Activated naive CD4-positive, alpha-beta T cell treated with anti-CD3 and anti-CD28 coated beads, Interleukin-2, amount 50 U/mL, for 72 hours (primary cell): ENCODE results near the gene PPP2CA. TPM values are rescaled to one million over a fixed set of nuclear protein-coding genes. Genes with fewer than 3 reads are reported as not detected.

Source experiments
- ATAC-seq, 2 donors: fragments of 150-1000 bp; cut with Tn5 transposase; 2 replicates each; pipeline ENCODE4 v1.10.0; 2021; ENCODE audit warnings: mild to moderate bottlenecking in 2 of 2, moderate library complexity in 2 of 2
- DNase-seq, 2 donors: peaks; one replicate each; pipeline ENCODE4 v3.0.0; 2021 to 2022; ENCODE audit warnings: low spot score in 2 of 2
- H3K27ac Mint-ChIP-seq, 2 donors: one replicate each; pipeline ENCODE4 v1.8.0; 2022; ENCODE audit warnings: mild to moderate bottlenecking in 2 of 2, mixed read lengths in 2 of 2
- H3K36me3 Mint-ChIP-seq, 2 donors: one replicate each; pipeline ENCODE4 v1.8.0; 2022; ENCODE audit warnings: mixed read lengths in 2 of 2
- H3K9me3 Mint-ChIP-seq, 2 donors: one replicate each; pipeline ENCODE4 v1.8.0; 2022; ENCODE audit warnings: mixed read lengths in 2 of 2
- total RNA-seq, 2 donors: library from RNA; stranded (reverse); gene quantifications; one replicate each; pipeline ENCODE4 v1.2.3, GENCODE V29; 2022

PPP2CA gene
- total RNA-seq, 2 donors from 2014 or later: 133 to 148 TPM

DNA sequence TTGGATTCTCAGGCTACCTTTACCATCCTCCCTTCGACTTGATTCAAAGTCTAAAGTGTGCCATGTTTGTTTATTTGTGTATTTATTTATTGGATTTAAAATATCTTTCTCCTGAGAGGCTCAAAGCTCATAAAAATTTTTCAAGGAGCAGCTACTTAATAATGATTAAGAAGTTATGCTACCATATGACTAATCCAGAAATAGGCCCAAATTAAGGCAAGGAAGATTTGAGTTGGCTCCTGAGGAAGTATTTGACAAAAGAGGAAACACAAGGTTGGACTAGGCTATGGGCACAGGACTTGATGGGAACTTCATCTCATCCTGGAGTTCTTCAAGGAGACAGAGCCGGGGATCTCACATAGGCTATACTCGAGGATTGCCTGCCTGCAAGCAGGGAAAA is 22.4 kb upstream of the PPP2CA start:
- no peaks in the 10 kb centered on the region for H3K9me3 Mint-ChIP-seq
- no peak overlapping the region for H3K27ac Mint-ChIP-seq
- no peaks in the 10 kb centered on the region for H3K36me3 Mint-ChIP-seq
- ATAC-seq (no peak), DNase-seq (no peak)

DNA sequence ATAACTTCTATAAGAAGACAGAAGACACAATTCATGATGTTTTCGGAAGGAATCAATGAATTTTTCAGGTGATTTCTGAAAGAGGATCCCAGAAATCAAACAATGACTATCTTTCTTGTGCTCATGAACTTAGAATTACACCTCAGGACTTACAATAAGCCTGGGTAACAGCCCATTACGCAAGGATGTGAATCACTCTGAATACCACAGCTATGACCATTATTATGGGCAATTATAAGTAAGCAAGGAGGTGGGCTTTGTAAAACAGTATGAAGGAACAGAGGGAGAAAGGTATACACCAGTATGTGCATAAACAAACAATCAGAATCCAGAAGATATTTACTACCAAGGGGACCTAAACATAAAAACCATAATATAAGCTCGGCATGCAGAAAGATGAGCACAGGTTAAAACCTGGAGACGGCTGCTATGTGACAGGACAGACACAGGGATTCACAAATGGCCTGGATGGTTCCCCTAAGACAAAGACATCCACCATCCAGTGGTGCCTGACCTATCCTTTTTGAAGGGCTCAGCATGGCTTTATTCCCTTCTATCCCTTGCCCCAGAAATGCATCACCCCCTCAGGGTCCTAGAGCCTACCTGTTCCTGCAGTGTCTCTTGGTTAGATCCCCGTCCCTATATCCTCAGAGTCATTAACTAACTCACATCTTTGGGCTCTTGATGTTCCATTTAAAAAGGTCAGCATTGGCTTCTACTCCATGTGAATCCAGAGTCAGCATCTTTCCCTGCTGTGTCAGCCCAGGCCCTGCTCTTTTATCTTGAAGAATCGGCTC is 21.8 kb upstream of the PPP2CA start:
- no peak for DNase-seq
- Mint-ChIP-seq H3K36me3 (no peaks in the 10 kb centered on the region), H3K9me3 (no peaks in the 10 kb centered on the region), H3K27ac (no peak overlapping the region)
- ATAC-seq: no peak

GRCh38 chr5:134246771-134247427 is 21.0 kb upstream of the PPP2CA start:
- Mint-ChIP-seq H3K27ac (no peak overlapping the region), H3K9me3 (no peaks in the 10 kb centered on the region), H3K36me3 (no peaks in the 10 kb centered on the region)
- ATAC-seq (no peak), DNase-seq (no peak)

DNA sequence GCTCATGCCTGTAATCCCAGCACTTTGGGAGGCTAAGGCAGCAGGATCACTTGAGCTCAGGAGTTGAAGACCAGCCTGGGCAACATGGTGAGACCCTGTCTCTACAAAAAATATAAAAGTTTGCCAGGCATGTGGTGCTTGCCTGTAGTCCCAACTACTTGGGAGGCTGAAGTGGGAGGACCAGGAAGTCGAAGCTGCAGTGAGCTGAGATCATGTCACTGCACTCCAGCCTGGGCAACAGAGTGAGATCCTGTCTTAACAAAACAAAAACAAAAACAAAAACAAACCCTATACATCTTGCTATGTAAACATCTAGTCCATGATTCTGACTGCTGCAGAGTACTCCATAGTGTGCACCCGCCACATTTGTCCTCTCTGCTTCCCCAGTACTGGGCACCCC is 19.8 kb upstream of the PPP2CA start:
- H3K36me3 Mint-ChIP-seq: no peaks in the 10 kb centered on the region
- H3K27ac Mint-ChIP-seq: no peak overlapping the region
- H3K9me3 Mint-ChIP-seq: no peaks in the 10 kb centered on the region
- ATAC-seq (no peak), DNase-seq (no peak)

- Mint-ChIP-seq H3K9me3 (no peaks in the 10 kb centered on the region), H3K27ac (no peak overlapping the region), H3K36me3 (no peaks in the 10 kb centered on the region)
- no peak for ATAC-seq
- DNase-seq: no peak
Observed at GRCh38 chr5:134245101-134245604, 19.3 kb upstream of the PPP2CA start.

- H3K27ac Mint-ChIP-seq: no peak overlapping the region
- ATAC-seq: no peak
Observed at GRCh38 chr5:134242146-134242545, 16.3 kb upstream of the PPP2CA start.

DNA sequence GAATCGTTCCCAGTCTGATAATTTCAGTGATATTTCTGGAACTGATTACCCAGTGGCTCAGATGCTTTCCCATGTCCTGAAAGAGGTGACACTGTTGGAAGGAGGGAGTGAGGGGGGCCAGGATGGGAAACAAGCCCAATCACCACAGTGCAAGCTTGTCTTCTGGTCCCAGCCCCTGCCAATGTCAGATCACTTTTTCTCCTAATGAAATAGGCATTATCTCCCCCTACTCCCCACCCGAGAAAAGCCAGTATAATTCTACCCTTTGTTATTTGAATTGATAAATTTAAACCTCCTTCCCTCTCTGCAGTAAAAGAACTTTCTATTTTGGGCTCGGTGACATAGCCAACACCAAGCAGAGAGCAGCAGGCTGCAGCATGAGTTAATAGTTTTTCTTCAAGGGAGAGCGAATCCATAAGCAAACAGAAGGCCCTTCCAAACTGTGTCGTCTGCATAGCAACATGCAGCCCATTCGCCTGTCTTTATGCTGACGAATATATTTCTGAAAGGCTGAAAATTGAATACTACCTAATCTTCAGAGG is 14.6 kb upstream of the PPP2CA start:
- DNase-seq: no peak
- no peak for ATAC-seq

More at GRCh38 chr5:134242146-134242545, 16.3 kb upstream of the PPP2CA start:
- no peaks in the 10 kb centered on the region for H3K9me3 Mint-ChIP-seq
- DNase-seq: no peak
- H3K36me3 Mint-ChIP-seq: no peaks in the 10 kb centered on the region

GRCh38 chr5:134236820-134237219 is 10.9 kb upstream of the PPP2CA start:
- Mint-ChIP-seq H3K9me3 (no peaks in the 10 kb centered on the region), H3K27ac (no peak overlapping the region), H3K36me3 (no peaks in the 10 kb centered on the region)
- DNase-seq (no peak), ATAC-seq (no peak)

More for the DNA sequence above, 14.6 kb upstream of the PPP2CA start:
- Mint-ChIP-seq H3K27ac (no peak overlapping the region), H3K9me3 (no peaks in the 10 kb centered on the region), H3K36me3 (no peaks in the 10 kb centered on the region)

DNA sequence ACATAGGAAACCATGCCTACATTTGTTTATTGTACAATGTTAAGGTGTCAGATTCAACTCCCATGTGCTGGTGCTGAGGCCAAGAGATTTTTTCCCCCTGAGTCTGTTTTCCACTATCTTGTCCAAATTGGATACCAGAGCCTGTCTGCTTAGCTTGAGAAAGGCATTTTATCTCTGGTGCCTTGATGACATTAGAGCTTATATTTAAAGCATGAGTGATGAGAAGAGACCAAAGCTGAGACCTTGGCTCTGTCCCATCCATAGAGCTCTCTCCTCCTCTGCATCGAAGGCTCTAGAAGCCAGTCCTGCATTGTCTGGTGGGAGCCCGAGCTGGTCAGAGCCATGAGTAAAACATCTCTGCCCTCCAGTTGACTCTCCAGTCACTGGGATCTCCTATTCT is 10.4 kb upstream of the PPP2CA start:
- H3K36me3 Mint-ChIP-seq: no peaks in the 10 kb centered on the region

DNA sequence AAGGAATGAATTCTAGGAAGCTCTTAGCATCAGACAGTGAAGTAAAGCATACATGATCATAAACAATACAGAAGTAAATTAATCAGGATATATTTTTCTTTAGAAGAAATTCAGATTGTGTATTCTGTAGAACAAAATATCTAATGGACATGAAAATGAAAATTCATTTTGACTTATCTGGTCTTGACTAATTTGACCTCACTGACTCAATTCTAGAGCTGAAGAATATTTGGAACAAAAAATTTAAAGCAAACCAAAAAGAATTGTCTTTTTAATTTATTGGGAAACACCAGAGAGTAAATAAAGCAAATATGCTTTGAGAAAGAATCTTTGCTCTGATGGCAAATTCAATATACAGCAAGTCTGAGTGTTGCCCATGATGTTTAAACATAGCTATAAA is 2.8 kb upstream of the PPP2CA start:
- no peaks in the 10 kb centered on the region for H3K9me3 Mint-ChIP-seq
- ATAC-seq (no peak), DNase-seq (no peak)
- H3K36me3 Mint-ChIP-seq: peaks cover 24 to 26% of the 10 kb centered on the region in 2 donors
- peak overlapping the region in 1 of 2 donors; percentile 44 for H3K27ac Mint-ChIP-seq

More for the DNA sequence above, 10.4 kb upstream of the PPP2CA start:
- H3K27ac Mint-ChIP-seq: no peak overlapping the region
- ATAC-seq (no peak), DNase-seq (no peak)
- H3K9me3 Mint-ChIP-seq: no peaks in the 10 kb centered on the region

- Mint-ChIP-seq H3K27ac (peak overlapping the region; percentile 44 to 99), H3K36me3 (peaks cover 26 to 29% of the 10 kb centered on the region in 2 donors), H3K9me3 (no peaks in the 10 kb centered on the region)
- ATAC-seq: no peak
- DNase-seq: no peak
Observed at GRCh38 chr5:134227776-134228175, 1.9 kb upstream of the PPP2CA start.

GRCh38 chr5:134227259-134227658 is 1.4 kb upstream of the PPP2CA start:
- Mint-ChIP-seq H3K36me3 (peaks cover 28 to 29% of the 10 kb centered on the region in 2 donors), H3K9me3 (no peaks in the 10 kb centered on the region), H3K27ac (peak overlapping the region; percentile 99)
- DNase-seq: peak in 1 of 2 donors; percentile 14
- no peak for ATAC-seq

DNA sequence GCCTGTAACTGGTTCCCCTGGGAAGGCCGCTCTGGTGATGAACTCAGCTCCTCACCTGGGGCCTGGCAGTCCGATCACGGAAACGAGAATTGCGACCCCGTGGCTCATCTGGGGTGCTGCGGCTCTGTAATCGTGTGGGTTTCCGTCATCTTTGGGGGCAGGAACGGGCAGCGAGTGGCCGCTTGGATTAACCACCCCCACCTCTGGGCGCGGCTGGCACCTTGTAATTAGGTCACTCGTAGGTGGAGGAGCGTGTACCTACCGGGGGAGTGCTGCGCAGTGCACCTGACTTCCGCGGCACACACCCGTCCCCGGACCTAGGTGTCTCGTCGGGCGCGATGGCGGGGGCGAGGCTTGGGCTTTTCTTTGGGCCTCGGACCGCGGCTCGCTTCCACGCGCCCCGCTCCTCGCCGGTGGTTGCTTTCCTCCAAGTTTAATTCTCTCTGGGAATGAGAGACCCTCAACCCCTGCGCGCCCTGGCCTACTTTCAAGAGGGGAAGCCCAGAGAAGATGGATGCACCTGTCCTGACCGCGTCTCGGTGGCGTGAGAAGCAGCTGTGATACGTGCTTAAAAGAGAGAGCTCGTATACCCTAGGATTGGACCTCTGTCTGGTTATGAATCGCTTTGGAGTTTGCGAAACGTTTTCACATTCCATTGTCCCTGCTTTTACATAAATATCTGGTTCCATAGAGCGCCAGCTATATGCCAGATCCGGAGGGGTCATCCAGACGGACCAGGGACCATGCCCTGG is 744 bp upstream of the PPP2CA start:
- Mint-ChIP-seq H3K27ac (peak overlapping the region; percentile 99), H3K36me3 (peaks cover 29 to 34% of the 10 kb centered on the region in 2 donors), H3K9me3 (no peaks in the 10 kb centered on the region)
- DNase-seq: no peak
- ATAC-seq: peak; percentile 66 to 69

GRCh38 chr5:134224888-134225779 is 739 bp downstream of the PPP2CA start:
- H3K36me3 Mint-ChIP-seq: peaks cover 35 to 47% of the 10 kb centered on the region in 2 donors
- peak overlapping the region; percentile 99 for H3K27ac Mint-ChIP-seq
- H3K9me3 Mint-ChIP-seq: no peaks in the 10 kb centered on the region
- ATAC-seq (peak; percentile 42 to 43), DNase-seq (peak; percentile 70 to 73)

DNA sequence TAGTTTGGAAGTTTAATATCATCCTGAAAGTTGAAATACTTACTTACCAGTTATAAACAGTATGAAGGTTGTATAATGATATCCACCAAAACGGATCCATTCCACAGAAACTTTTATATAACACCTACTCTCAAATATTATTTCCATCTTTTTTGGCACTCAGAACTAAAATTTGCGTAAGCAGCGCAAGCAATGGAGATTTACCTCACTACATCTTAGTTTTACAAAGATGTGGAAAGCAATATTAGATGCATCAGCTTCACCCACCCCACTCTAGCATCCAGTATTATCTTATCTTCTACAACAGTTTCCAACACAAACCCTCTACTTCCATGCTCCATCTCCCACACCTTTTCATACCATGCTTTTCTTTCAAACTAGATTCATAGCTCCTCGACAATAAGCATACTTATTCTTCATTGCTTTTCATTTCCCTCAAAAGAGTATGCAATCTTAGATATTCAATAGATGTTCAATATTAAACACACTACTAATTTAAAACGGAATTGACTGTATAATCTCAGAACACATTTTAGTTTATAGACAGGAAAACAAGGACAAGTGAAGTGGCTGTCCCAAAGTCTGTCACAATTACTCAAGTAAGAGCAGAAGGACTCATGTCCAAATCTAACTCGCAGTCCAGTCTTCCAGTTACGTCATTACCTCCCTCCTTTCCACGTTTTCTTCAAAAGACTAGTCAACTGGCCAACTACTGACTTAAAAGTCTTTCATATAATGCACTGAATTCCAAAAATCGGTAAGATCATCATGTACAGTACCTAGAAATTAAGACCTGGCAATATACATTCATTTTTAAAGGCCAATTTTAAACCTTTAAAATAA is 2.2 kb downstream of the PPP2CA start:
- ATAC-seq (no peak), DNase-seq (no peak)
- Mint-ChIP-seq H3K27ac (peak overlapping the region; percentile 99), H3K9me3 (no peaks in the 10 kb centered on the region), H3K36me3 (peaks cover 35 to 47% of the 10 kb centered on the region in 2 donors)
